ENCODE results near the gene SLC4A1.

DNA sequence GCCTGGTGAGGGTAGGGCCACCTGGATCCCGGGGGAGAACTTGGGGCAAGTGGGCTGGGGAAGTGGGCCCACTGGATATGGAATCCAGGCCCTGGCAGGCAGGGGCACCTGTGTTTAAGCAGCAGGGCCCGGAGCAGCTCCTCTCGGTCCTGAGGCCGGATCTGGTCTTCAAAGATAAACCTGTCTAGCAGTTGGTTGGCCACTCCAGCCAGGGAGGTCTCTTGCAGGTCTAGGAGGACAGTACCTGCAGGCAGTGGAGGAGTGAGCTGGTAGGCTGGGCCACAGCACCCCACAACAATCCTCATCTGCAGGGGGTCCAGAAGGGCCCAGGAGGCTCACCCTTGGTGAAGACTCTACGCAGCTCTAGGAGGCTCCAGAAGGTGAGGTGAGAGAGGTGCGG, 7.6 kb downstream of the SLC4A1 start:
- TF ChIP-seq, protein P1, sequence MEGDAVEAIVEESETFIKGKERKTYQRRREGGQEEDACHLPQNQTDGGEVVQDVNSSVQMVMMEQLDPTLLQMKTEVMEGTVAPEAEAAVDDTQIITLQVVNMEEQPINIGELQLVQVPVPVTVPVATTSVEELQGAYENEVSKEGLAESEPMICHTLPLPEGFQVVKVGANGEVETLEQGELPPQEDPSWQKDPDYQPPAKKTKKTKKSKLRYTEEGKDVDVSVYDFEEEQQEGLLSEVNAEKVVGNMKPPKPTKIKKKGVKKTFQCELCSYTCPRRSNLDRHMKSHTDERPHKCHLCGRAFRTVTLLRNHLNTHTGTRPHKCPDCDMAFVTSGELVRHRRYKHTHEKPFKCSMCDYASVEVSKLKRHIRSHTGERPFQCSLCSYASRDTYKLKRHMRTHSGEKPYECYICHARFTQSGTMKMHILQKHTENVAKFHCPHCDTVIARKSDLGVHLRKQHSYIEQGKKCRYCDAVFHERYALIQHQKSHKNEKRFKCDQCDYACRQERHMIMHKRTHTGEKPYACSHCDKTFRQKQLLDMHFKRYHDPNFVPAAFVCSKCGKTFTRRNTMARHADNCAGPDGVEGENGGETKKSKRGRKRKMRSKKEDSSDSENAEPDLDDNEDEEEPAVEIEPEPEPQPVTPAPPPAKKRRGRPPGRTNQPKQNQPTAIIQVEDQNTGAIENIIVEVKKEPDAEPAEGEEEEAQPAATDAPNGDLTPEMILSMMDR (IDR thresholded peaks at IDR 0.05) = no peak
- TF ChIP-seq POLR2A (IDR thresholded peaks at IDR 0.05) = no peak
- TF ChIP-seq EP300 (IDR thresholded peaks at IDR 0.05; ENCODE audit: low read depth) = no peak
- TF ChIP-seq POLR2AphosphoS5 (IDR thresholded peaks at IDR 0.05) = no peak
